Thymus (tissue), 11 donors: ENCODE data around the gene DERA. TPM values are rescaled to one million over a fixed set of nuclear protein-coding genes. Genes with fewer than 3 reads are reported as not detected.
"Not testable (repeated sequence)": the region's sequence is repeated elsewhere in the genome, so short reads cannot be mapped to it uniquely, and the experiment has no call there.

Source experiments
- DNase-seq, 9 donors: peaks; one replicate each; pipeline ENCODE4 v3.0.0-alpha.2; 2013; ENCODE audit warnings: low spot score in 9 of 9, low read depth in 6 of 9, missing footprints in 1 of 9
- H3K27ac ChIP-seq, 2 donors: one replicate each; pipeline ENCODE4 v1.5.1; 2013; ENCODE audit warnings: control low read depth in 1 of 2, low read depth in 1 of 2, low read length in 1 of 2, mild to moderate bottlenecking in 1 of 2, moderate library complexity in 1 of 2
- H3K27me3 ChIP-seq, 2 donors: one replicate each; pipeline ENCODE4 v1.5.1; 2013; ENCODE audit warnings: low read length in 1 of 2; ENCODE audit not compliant: control insufficient read depth in 2 of 2, insufficient read depth in 1 of 2
- H3K36me3 ChIP-seq, 2 donors: one replicate each; pipeline ENCODE4 v1.5.1; 2013; ENCODE audit warnings: low read length in 1 of 2, mild to moderate bottlenecking in 1 of 2, moderate library complexity in 1 of 2; ENCODE audit not compliant: control insufficient read depth in 2 of 2, insufficient read depth in 2 of 2
- H3K4me1 ChIP-seq, 2 donors: one replicate each; pipeline ENCODE4 v1.5.1; 2013; ENCODE audit warnings: low read length in 2 of 2; ENCODE audit not compliant: control insufficient read depth in 2 of 2, insufficient read depth in 2 of 2
- H3K4me3 ChIP-seq, 2 donors: one replicate each; pipeline ENCODE4 v1.5.1; 2013; ENCODE audit warnings: low read length in 2 of 2, control low read depth in 1 of 2, mild to moderate bottlenecking in 1 of 2
- H3K9me3 ChIP-seq, 2 donors: one replicate each; pipeline ENCODE4 v1.5.1; 2013; ENCODE audit warnings: low read length in 1 of 2, mild to moderate bottlenecking in 1 of 2; ENCODE audit not compliant: control insufficient read depth in 2 of 2, insufficient read depth in 1 of 2
- WGBS: extraction: QIAGEN DNeasy Blood & Tissue Kit; methylation state at CpG from one replicate; pipeline ENCODE4 v1.1.7; 2013; 5-methylcytosine and 5-hydroxymethylcytosine counted together
- polyA plus RNA-seq: library from polyadenylated mRNA; stranded (reverse); fragments of 200-250 nt; gene quantifications from one replicate; pipeline ENCODE4 v1.2.3, GENCODE V29; 2013
- total RNA-seq: library from RNA; stranded (reverse); fragments of 120-200 nt; gene quantifications from one replicate; pipeline ENCODE4 v1.2.4, GENCODE V29; 2013
- donor health status: healthy.

Gene DERA
- total and polyA plus RNA-seq, 2 donors, result 25.7 to 27.7 TPM

- no peak overlapping the region for H3K4me3 ChIP-seq
- 97% methylated on average over 1 of the region's 1 CpG for WGBS
- H3K9me3 ChIP-seq, result no peaks in the 10 kb centered on the region
- no peaks in the 10 kb centered on the region for H3K4me1 ChIP-seq
- DNase-seq, result no peak
- H3K27ac ChIP-seq, result no peak overlapping the region
- no peaks in the 10 kb centered on the region for H3K27me3 ChIP-seq
- peaks cover 4 to 12% of the 10 kb centered on the region in 2 donors for H3K36me3 ChIP-seq
Measured at GRCh38 chr12:15963271-15963670, 52.1 kb downstream of the DERA start.

- H3K4me1 ChIP-seq, result no peaks in the 10 kb centered on the region
- H3K9me3 ChIP-seq, result no peaks in the 10 kb centered on the region
- no peak overlapping the region for H3K27ac ChIP-seq
- 100% methylated on average over 1 of the region's 1 CpG for WGBS
- peaks cover 5 to 7% of the 10 kb centered on the region in 2 donors for H3K36me3 ChIP-seq
- no peaks in the 10 kb centered on the region for H3K27me3 ChIP-seq
- H3K4me3 ChIP-seq, result no peak overlapping the region
- no peak for DNase-seq
Measured at GRCh38 chr12:15966426-15966825, 55.3 kb downstream of the DERA start.

GRCh38 chr12:15967053-15967452 lies 55.9 kb downstream of the DERA start:
- H3K36me3 ChIP-seq, H3K27me3 ChIP-seq, H3K9me3 ChIP-seq, H3K27ac ChIP-seq, H3K4me1 ChIP-seq, H3K4me3 ChIP-seq, DNase-seq: not testable (repeated sequence)
- 97% methylated on average over 3 of the region's 3 CpGs for WGBS

GRCh38 chr12:15971211-15971610 lies 60.1 kb downstream of the DERA start:
- H3K9me3 ChIP-seq, result no peaks in the 10 kb centered on the region
- WGBS, result 80% methylated on average over 3 of the region's 3 CpGs
- H3K4me1 ChIP-seq, result no peaks in the 10 kb centered on the region
- H3K27me3 ChIP-seq, result no peaks in the 10 kb centered on the region
- peaks cover 3 to 6% of the 10 kb centered on the region in 2 donors for H3K36me3 ChIP-seq
- H3K27ac ChIP-seq, result no peak overlapping the region
- H3K4me3 ChIP-seq, result no peak overlapping the region
- DNase-seq, result no peak

- DNase-seq, result no peak
- H3K4me3 ChIP-seq, result no peak overlapping the region
- WGBS, result 95% methylated on average over 4 of the region's 4 CpGs
- H3K27me3 ChIP-seq, result no peaks in the 10 kb centered on the region
- no peaks in the 10 kb centered on the region for H3K4me1 ChIP-seq
- no peaks in the 10 kb centered on the region for H3K9me3 ChIP-seq
- H3K36me3 ChIP-seq, result peaks cover 3 to 8% of the 10 kb centered on the region in 2 donors
- no peak overlapping the region for H3K27ac ChIP-seq
Measured at GRCh38 chr12:15972894-15973293, 61.8 kb downstream of the DERA start.

- Histone ChIP-seq H3K27me3 (no peaks in the 10 kb centered on the region), H3K36me3 (peaks cover 2 to 5% of the 10 kb centered on the region in 2 donors), H3K4me3 (no peak overlapping the region), H3K9me3 (no peaks in the 10 kb centered on the region), H3K4me1 (no peaks in the 10 kb centered on the region), H3K27ac (no peak overlapping the region)
- WGBS, result 92% methylated on average over 7 of the region's 7 CpGs
- no peak for DNase-seq
Measured at GRCh38 chr12:15977999-15978951, 67.1 kb downstream of the DERA start.

GRCh38 chr12:15979096-15980092 lies 68.3 kb downstream of the DERA start:
- no peaks in the 10 kb centered on the region for H3K9me3 ChIP-seq
- WGBS, result 90% methylated on average over 2 of the region's 2 CpGs
- no peak overlapping the region for H3K27ac ChIP-seq
- no peaks in the 10 kb centered on the region for H3K4me1 ChIP-seq
- DNase-seq, result no peak
- H3K4me3 ChIP-seq, result no peak overlapping the region
- H3K36me3 ChIP-seq, result peaks cover 2 to 13% of the 10 kb centered on the region in 2 donors
- no peaks in the 10 kb centered on the region for H3K27me3 ChIP-seq

- no peaks in the 10 kb centered on the region for H3K27me3 ChIP-seq
- H3K27ac ChIP-seq, result no peak overlapping the region
- no peaks in the 10 kb centered on the region for H3K4me1 ChIP-seq
- H3K36me3 ChIP-seq, result peaks cover 0 to 13% of the 10 kb centered on the region in 2 donors
- DNase-seq, result no peak
- no peaks in the 10 kb centered on the region for H3K9me3 ChIP-seq
- no peak overlapping the region for H3K4me3 ChIP-seq
- WGBS, result 96% methylated on average over 5 of the region's 5 CpGs
Measured at GRCh38 chr12:15982071-15982470, 70.9 kb downstream of the DERA start.

GRCh38 chr12:15982471-15982870 lies 71.3 kb downstream of the DERA start:
- H3K4me1 ChIP-seq, result no peaks in the 10 kb centered on the region
- DNase-seq, result peak in 1 of 9 donors; percentile 12
- no peak overlapping the region for H3K27ac ChIP-seq
- H3K4me3 ChIP-seq, result no peak overlapping the region
- H3K27me3 ChIP-seq, result no peaks in the 10 kb centered on the region
- H3K9me3 ChIP-seq, result no peaks in the 10 kb centered on the region
- WGBS, result 91% methylated on average over 3 of the region's 3 CpGs
- H3K36me3 ChIP-seq, result peaks cover under 1 to 13% of the 10 kb centered on the region in 2 donors
